ENCODE results near the gene NUDT16L1.

- TF ChIP-seq, protein P1, sequence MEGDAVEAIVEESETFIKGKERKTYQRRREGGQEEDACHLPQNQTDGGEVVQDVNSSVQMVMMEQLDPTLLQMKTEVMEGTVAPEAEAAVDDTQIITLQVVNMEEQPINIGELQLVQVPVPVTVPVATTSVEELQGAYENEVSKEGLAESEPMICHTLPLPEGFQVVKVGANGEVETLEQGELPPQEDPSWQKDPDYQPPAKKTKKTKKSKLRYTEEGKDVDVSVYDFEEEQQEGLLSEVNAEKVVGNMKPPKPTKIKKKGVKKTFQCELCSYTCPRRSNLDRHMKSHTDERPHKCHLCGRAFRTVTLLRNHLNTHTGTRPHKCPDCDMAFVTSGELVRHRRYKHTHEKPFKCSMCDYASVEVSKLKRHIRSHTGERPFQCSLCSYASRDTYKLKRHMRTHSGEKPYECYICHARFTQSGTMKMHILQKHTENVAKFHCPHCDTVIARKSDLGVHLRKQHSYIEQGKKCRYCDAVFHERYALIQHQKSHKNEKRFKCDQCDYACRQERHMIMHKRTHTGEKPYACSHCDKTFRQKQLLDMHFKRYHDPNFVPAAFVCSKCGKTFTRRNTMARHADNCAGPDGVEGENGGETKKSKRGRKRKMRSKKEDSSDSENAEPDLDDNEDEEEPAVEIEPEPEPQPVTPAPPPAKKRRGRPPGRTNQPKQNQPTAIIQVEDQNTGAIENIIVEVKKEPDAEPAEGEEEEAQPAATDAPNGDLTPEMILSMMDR (IDR thresholded peaks at IDR 0.05): peak in 2 of 4 experiments; percentile 73 to 74
- TF ChIP-seq POLR2A (IDR thresholded peaks at IDR 0.05): peak; percentile 67
Measured at GRCh38 chr16:4693296-4693955, at the start of gene NUDT16L1.
